Measurements from ENCODE around the gene SPA17. TPM values are rescaled to one million over a fixed set of nuclear protein-coding genes. Genes with fewer than 3 reads are reported as not detected.

SPA17 gene
- total RNA-seq: 6.8 TPM

- peak; percentile 99 for ATAC-seq
Observed at GRCh38 chr11:124673333-124674167, at the start of gene SPA17, which contains the start of gene SIAE. TSS of gene SPA17 (plus strand) at chr11:124673904. CDS start at chr11:124675265, 1,361 bp downstream. TSS of gene SIAE (minus strand) at chr11:124673739. CDS start at chr11:124673708, 31 bp downstream.

DNA sequence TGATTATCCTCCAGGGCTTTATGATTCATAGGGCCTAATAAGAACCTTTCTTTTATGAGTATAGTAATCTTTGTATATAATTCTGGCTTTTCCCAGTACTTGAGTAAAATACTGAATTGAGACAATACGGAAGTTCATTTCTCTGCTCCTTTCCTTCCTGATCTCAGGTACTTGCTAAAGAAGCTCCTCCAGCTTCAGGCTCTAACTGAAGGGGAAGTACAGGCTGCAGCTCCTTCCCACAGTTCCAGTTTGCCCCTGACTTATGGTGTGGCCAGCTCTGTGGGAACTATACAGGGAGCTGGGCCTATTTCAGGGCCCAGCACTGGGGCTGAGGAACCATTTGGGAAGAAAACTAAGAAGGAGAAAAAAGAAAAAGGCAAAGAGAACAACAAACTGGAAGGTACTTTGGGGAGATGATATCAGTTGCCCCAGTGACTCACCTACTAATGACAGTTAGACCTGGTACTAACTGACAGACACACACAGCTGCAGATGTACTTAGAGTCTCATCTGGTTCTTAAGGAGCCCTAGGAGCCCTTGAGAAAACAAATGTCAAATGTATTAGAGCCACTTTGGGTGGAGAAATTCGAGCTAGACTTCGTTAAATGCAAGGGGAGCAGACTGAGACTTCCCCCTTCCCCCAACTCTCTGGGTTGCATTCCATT is 48.1 kb upstream of the SPA17 start:
- ATAC-seq: no peak

- no peak for ATAC-seq
Observed at GRCh38 chr11:124627546-124627945, 46.2 kb upstream of the SPA17 start.

DNA sequence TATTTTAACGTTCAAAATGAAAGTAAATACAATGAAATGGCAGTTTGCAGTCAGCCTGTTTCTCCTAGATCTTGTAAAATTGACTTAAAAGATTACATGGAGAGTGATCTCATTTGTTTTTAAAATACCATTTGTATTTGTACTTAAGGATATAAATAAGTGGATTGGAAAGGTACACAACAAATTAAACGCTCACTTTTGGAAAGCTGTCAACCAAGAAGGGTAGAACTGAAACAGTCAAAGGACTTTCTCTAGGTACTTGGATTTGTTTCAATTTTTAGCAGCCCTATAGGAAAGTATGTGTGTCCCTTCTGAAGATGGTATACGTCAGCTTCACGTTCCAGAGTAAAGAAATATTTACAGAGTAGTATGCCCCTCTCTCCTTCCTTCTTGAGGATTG is 43.7 kb upstream of the SPA17 start:
- ATAC-seq: no peak

DNA sequence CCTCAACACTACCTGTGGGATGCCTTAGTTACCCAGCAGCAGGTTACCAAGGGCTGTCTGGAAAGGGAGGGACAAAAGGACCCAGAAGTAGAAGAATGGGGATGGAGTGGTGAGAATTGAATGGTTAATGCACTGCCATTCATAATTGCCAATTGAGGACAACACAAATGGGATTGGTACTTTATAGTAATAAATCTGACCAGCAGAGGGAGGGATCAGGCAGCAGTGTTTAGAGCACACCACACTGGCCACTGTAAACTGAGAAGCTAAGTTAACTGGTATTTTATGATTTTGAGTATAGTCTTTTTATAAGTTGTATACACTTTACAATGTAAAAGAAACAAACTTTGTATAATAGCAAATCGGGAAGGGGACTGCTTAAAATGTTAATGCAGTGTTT is 40.3 kb upstream of the SPA17 start:
- no peak for ATAC-seq

DNA sequence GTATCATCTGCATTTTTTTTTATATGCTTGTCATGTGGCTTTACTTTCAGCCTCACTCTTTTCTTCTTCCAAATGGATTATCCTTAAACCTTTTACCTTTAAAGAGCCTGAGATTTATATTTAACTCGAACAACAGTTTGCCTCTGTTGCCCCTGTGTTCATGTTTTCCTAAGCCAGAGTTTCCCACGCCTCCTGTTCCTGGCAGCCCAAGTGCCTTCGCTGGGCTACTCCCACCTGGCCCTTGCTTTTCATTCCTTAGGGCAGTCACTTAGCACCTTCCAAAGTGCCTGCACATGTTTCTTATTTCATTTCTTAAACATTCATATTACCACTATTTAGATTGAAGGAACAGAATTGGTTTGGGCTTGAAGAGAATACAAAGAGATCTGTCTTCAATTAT is 37.8 kb upstream of the SPA17 start:
- ATAC-seq: no peak

GRCh38 chr11:124638500-124638899 is 35.2 kb upstream of the SPA17 start:
- no peak for ATAC-seq

DNA sequence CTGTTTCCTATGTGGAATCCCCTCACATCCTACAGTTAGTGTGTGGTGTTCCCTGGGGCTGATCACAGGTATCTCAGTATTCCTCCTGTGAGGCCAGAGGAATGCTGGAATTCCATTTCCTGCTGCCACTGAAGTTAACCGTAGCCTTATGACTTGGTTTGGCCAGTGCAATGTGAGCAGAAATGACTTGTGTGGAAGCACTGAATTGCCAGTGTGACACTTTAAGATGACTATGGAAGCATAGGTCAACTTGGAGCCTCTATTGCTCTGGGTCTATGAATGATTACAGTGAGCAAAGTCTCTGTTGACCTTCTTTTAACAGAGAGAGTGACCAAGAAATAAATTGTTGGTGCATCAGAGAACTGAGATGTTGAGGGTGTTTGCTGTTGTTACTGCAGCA is 34.5 kb upstream of the SPA17 start:
- no peak for ATAC-seq

DNA sequence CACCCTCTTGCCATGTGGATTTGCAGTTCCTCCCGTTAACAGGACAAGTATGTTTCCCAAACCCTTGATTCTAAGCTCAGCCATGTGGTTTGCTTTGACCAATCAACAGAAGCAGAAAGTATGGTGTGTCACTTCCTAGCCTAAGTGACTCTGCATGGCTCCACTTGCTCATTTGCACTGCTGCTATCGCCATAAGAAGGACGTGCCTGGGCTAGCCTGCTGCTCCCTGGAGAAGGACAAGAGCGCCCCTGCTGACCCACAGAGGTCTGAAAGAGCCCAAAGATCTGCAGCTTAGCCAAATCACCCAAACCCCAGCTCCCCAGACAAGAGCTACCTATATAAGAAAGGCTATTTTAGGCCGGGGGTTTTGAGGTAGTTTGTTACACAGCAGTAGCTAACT is 33.0 kb upstream of the SPA17 start:
- ATAC-seq: peak; percentile 40

DNA sequence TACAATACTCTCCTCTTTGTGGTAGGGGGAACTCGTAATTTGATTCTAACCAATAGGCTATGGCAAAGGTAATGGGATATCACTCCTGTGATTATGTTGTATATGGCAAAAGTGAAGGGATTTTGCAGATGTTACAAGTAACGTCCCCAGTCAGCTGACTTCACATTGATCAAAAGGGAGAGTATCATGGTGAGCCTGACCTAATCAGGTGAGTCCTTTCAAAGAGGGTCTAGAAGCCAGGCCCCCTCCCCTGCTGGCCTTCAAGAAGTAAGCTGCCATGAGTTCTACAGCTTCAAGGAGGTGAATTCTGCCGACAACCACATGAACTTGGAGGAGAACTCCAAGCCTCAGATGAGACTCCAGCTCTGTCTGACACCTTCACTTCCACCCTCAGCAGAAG is 31.1 kb upstream of the SPA17 start:
- ATAC-seq: no peak

- no peak for ATAC-seq
Observed at GRCh38 chr11:124643042-124643604, 30.6 kb upstream of the SPA17 start.

DNA sequence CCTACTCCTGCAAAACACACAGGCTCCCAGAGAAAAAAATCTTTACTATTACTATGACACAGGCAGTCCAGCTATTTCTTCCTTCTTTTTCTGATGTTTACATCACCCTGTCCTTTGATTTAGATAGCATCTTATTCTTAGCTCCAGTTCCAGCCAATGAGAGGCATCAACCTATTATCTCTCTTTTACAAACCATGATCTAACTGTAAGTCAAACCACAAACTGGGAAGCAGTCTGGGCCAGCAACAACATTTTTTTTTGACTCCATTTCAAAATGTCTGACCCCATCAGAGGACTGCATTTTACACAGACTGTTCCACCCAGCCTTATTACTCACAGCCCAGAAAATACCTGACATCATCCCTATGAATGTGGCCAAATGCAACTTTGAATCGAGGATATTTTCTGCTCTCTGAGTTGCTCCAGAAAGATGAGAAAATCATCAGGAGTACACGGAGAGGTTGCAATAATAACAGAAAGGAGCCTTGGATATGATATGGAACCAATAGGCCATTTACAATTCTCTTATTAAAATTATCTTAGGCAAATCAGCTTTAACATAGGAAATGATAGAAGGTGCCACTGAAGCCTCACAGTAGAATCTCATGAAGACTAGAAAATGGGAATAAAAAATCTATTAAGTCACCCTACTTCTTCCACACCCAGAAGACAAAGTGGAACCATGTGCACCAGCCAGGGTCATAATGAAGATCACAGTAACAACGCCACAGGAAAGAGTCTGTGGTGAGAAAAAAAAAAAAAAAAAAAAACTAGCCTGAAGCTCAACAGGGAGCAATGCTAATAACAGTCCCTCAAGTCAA is 29.9 kb upstream of the SPA17 start:
- no peak for ATAC-seq

GRCh38 chr11:124644426-124645280 is 29.1 kb upstream of the SPA17 start:
- ATAC-seq: peak; percentile 89

- no peak for ATAC-seq
Observed at GRCh38 chr11:124646148-124646547, 27.6 kb upstream of the SPA17 start.

GRCh38 chr11:124648610-124649009 is 25.1 kb upstream of the SPA17 start:
- no peak for ATAC-seq

- no peak for ATAC-seq
Observed at GRCh38 chr11:124656774-124657630, 16.7 kb upstream of the SPA17 start.

- no peak for ATAC-seq
Observed at GRCh38 chr11:124657904-124658303, 15.8 kb upstream of the SPA17 start.

DNA sequence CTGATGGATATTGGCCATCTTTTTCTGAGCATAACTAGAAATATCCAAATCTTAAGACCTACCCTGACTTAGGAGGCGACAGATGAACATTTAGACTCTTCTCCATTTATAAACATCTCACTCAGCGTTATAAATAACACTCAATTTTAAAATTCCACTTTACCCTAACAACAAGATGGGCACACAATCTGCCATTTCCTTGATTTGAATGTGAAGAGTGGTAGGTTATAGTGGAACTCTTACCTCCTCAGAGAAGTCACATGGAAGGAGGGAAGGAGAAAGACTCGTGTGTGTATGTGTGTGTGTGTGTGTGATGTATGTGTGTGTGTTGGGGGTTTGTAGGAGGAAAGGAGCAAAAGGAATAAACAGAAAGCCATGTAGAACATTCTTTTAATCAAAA is 15.2 kb upstream of the SPA17 start:
- ATAC-seq: no peak

DNA sequence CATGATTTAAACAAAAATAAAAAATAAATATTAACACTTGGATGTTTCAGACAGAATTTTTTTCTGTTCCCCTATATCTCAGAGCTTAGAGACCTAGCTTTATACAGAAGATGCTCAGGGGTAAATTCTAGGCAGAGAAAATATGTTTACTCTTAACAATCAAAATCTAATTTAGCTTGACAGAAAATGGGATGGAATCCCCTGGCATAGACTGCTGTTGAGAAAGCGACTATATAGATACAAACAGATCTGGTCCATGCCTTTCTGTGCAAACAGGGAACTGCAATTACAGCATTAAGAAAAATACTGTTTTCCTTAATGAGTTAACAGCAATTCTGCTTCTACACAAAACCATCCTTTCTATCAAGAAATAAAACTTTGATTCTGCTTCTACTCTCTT is 14.7 kb upstream of the SPA17 start:
- no peak for ATAC-seq

DNA sequence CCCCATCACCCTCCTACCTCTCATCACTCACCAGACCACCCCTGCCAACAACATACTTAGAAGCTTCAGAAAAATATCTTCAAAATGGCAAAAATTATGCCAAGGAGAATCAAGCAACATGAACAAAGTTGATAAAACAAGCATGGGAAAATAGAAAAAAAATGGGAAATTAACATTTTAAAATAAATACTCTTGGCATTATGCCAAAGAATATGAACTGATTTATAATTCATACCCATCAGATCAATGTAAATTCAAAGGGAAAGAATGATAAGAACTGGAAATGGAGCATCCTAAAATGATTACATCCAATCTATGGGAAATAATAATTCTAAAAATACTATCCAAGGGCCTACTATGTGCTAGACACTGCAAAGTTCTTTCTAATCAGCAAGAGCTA is 12.2 kb upstream of the SPA17 start:
- no peak for ATAC-seq

- no peak for ATAC-seq
Observed at GRCh38 chr11:124662106-124662505, 11.6 kb upstream of the SPA17 start.

Measured in esophagus mucosa (tissue), 1 donor.